IPS DF 4.7 (cell line): ENCODE results near the gene TMIGD2.
"Not testable (repeated sequence)": the region's sequence is repeated elsewhere in the genome, so short reads cannot be mapped to it uniquely, and the experiment has no call there.

Source experiments
- DNase-seq: peaks from one replicate; pipeline ENCODE4 v3.0.0-alpha.2; 2013; ENCODE audit warnings: low spot score; ENCODE audit errors: extremely low read depth

TMIGD2 gene

DNA sequence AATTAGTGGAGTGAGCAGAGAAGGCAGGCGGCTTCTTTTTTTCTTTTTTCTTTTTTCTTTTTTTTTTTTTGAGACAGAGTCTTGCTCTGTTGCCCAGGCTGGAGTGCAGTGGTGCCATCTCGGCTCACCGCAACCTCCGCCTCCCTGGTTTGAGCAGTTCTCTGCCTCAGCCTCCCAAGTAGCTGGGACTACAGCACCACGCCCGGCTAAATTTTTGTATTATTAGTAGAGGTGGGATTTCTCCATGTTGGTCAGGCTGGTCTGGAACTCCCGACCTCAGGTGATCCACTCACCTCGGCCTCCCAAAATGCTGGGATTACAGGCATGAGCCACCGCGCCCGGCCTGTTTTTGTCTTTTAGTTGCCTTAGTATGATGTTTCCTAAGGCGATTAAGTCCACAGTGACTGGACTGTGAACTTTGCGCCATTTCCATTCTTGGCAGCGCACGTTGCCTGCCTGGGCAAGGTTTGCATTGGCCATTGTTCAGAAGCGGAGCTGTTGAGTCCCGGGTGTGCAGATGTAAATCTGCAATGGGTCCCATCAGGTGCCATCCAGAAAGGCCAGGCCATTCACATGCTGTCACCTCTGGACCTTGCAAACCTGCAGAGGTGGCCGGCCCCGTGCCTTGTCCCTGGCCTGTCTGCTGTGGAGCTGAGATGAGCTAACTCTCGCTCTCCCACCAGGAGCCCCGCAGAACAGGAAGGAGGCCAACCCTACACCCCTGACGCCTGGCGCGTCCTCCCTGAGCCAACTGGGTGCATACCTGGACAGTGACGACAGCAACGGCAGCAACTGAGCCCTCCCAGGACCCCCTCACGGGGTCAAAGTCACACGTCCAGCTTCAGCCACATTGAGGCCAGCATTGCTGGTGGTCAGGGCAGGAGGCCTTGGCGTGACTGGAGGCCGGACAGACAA lies 34.0 kb downstream of the TMIGD2 start:
- DNase-seq = no peak

DNA sequence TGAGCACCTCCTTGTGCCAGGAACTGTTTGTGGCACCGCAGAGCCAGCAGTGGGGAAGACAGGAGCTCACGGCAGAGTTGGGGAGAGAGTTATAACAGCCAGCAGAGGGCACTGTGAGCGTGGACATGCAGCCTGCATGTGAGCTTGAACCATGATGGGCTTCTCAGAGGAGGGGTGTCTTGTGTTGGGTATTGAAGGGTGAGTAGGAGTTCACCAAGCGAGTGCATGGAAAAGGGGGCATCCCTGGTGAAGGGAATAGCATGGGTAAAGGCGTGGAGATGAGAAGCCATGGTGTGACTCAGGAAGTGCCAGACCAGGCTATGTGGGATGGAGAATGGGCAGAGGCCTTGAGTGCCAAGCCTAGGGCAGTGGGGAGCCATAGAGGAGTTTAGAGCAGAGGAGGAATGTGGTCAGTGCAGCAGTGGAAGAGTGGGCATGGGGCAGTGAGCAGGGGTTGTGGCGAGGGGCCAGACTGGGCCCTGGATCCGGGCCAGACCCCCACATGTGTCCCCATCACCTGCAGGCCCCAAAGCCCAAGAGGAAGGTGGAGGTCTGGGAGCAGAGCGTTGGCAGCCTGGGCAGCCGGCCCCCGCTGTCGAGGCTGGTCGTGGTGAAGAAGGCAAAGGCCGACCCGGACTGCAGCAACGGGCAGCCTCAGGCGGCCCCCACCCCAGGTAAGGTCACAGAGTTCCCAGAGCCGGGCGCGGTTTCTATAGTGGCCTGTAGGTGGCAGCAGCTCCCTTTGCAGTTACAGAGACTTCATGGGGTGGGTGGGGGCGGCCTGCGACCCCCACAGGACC lies 34.9 kb downstream of the TMIGD2 start:
- DNase-seq = peak; percentile 62

DNA sequence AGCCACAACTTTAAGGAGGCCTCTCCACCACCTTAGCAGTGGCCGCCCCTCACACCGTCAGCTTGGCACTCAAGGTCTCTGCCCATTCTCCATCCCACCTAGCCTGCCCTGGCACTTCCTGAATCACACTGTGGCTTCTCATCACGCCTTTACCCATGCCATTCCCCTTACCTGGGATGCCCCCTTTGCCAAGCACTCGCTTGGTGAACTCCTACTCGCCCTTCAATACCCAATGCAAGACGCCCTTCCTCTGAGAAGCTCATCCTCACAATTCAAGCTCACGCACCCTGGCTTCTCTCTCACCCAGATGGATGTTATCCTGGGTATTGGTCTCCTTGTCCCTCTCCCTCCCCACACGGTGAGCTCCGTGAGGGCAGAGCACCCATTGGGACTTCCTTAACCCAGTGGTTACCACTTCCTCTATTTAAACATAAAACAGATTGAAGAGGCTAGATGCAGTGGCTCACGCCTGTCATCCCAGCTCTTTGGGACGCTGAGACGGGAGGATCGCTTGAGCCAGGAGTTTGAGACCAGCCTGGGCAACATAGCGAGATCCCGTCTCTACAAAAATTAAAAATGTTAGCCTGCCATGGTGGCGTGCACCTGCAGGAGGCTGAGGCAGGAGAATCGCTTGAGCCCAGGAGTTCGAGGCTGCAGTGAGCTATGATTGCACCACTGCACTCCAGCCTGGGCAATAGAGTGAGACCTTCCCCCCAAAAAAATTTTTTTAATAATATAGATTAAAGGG lies 35.8 kb downstream of the TMIGD2 start:
- DNase-seq = no peak

- DNase-seq = no peak
These were observed 37.4 kb downstream of the TMIGD2 start for GRCh38 chr19:4264812-4265211.

DNA sequence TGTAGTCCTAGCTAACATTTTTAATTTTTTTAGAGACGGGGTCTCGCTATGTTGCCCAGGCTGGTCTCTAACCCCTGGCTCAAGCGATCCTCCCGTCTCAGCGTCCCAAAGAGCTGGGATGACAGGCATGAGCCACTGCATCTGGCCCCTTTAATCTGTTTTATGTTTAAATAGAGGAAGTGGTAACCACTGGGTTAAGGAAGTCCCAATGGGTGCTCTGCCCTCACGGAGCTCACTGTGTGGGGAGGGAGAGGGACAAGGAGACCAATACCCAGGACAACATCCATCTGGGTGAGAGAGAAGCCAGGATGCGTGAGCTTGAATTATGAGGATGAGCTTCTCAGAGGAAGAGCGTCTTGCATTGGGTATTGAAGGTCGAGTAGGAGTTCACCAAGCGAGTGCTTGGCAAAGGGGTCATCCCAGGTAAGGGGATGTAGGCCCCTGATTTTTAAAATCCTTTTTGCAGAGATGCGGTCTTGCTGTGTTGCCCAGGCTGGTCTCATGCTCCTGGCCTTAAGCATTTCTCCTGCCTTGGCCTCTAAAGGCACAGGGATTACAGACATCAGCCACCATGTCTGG lies 41.5 kb downstream of the TMIGD2 start:
- no peak for DNase-seq

- DNase-seq = no peak
These were observed 44.0 kb downstream of the TMIGD2 start for GRCh38 chr19:4258181-4258580.

DNA sequence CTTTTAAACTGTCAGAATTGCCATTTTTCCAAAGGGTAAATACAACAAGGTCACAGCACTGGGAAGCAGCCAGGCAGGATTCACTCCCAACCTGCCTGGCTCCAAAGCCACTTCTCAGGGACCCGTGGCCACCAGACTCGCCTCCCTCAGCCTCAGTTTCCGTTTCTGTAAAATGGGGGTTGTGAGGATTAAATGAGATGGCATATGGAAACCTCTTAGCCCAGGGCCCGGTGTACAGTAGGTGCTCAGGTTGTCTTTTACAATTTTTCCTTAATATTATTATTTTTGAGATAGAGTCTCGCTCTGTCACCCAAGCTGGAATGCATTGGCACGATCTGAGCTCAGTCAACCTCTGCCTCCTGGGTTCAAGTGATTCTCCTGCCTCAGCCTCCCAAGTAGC lies 45.2 kb downstream of the TMIGD2 start:
- no peak for DNase-seq

DNA sequence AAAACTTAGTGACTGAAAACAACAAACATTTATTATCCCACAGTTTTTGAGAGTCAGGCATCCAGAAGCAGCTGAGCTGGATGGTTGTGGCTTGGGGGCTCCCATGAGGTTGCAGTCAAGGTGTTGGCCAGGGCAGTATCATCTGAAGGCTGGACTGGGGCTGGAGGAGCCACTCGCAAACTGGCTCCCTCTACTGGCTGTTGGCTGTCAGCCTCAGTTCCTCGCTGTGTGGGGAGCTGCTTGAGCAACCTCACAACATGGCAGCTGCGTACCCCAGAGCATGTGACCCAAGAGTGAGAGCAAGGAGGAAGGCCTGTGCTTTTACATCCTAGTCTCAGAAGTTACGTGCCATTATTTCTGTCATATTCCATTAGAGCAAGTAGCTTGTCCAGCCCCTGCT lies 45.6 kb downstream of the TMIGD2 start:
- DNase-seq = no peak

DNA sequence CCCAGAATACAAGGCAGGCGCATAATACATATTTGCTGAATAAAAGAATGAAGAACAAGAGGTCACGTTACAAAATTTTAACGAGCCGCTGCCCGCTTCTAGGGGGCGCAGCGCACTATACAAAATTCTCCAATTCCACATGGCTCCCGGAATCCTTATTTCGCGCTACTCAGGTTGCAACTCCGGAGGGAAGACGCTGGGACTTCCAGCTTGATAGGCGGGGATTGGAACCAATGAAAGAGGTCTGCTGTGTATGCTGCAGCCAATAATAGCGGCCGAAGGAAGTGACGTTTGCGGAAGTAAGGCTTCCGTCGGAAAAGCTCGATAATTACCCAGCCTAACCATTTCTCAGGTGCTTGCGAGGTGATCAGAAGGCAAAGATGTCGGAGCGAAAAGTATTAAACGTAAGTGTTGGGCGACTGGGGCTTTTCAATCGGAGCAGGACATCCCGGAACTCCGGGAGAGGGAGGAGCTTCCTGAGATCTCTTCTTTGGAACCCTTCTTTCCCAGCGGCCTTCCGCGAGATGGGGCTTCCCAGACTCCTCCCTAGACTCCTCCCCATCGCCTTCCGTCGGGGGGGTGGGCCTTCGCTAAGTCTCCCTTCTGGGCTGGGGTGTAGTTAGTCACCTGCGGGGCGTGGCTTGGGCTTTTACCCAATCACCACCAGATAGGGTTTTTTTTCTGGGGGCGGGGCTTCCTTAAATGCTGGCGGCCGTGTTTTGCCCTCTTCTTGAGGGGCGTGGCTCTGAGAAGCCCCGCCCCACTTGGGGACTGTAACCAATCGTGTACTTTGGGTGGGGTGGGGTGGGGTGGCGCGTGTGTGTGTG lies 55.2 kb downstream of the TMIGD2 start, which contains the start of gene YJU2:
YJU2 (plus strand) TSS at position 314 of the 827 bp plus-strand sequence; CDS start at position 381, 67 bp downstream.
- peak; percentile 95 for DNase-seq

DNA sequence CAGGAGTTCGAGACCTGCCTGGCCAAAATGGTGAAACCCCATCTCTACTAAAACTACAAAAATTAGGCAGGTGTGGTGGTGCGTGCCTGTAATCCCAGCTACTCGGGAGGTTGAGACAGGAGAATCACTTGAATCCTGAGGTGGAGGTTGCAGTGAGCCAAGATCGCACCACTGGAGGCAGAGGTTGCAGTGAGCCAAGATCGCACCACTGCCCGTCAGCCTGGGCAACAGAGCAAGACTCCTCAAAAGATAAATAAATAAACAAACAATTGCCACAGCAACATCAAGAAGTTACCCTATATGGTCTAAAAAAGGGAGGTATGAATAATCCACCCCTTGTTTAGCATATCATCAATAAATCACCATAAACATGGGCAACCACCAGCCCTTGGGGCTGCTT lies 56.3 kb downstream of the TMIGD2 start:
- not testable (repeated sequence) for DNase-seq
